Endothelial cell of umbilical vein (primary cell): ENCODE results near the gene CRAT. TPM values are rescaled to one million over a fixed set of nuclear protein-coding genes. Genes with fewer than 3 reads are reported as not detected.

Source experiments
- BruUV-seq: library from RNA; stranded (reverse); fragments of 400-500 nt; replicated peaks from 2 replicates; lab custom pipeline; 2021; lab: Mats Ljungman, UMichigan
- CTCF ChIA-PET: fragments of 300-600, 350-600 bp; sonication (Branson Sonifier 250); formaldehyde crosslinking; loops from one replicate; lab custom pipeline; 2021; ENCODE audit warnings: antibody characterized with exemption, inconsistent platforms; lab: Charles Lee
- POLR2A ChIA-PET: fragments of 300-600, 350-600 bp; sonication (Branson Sonifier 250); formaldehyde crosslinking; loops from one replicate; lab custom pipeline; 2021; ENCODE audit warnings: antibody characterized with exemption, inconsistent platforms; lab: Charles Lee
- DNase-seq: peaks from one replicate; pipeline ENCODE4 v3.0.0-alpha.2; 2011; ENCODE audit warnings: low read depth, low spot score
- FAIRE-seq: peaks from 2 replicates; lab custom pipeline; 2011; peaks lifted over from hg19 to GRCh38; lab: Jason Lieb, UNC
- H2AFZ ChIP-seq: 2 replicates; pipeline ENCODE4 v1.6.0; 2012; ENCODE audit warnings: low read depth, low read length, control low read depth, inconsistent platforms
- H3K27ac ChIP-seq: 2 replicates; pipeline ENCODE4 v1.5.1; 2011; ENCODE audit warnings: low read depth, mild to moderate bottlenecking, control low read depth, low read length, moderate library complexity; ENCODE audit not compliant: insufficient read depth
- H3K27me3 ChIP-seq, 2 experiments: 2 replicates each; pipeline versions ENCODE4 v1.6.0 to v1.6.1; 2011; ENCODE audit warnings: low read length in 2 of 2, mixed read lengths in 1 of 2; ENCODE audit not compliant: control insufficient read depth in 2 of 2, insufficient read depth in 2 of 2
- H3K36me3 ChIP-seq, 2 experiments: 2 replicates in 1 of 2; 3 replicates in 1 of 2; pipeline ENCODE4 v1.5.1; 2011; ENCODE audit warnings: low read length in 2 of 2, mild to moderate bottlenecking in 1 of 2, moderate library complexity in 1 of 2; ENCODE audit not compliant: control insufficient read depth in 2 of 2, insufficient read depth in 2 of 2; ENCODE audit errors: extremely low read depth in 1 of 2
- H3K4me1 ChIP-seq: 3 replicates; pipeline ENCODE4 v1.5.1; 2011; ENCODE audit warnings: mild to moderate bottlenecking, low read length; ENCODE audit not compliant: control insufficient read depth, insufficient read depth; ENCODE audit errors: extremely low read depth
- H3K4me2 ChIP-seq: 2 replicates; pipeline ENCODE4 v1.6.1; 2011; ENCODE audit warnings: low read length, control low read depth, mixed read lengths; ENCODE audit not compliant: insufficient read depth
- H3K4me3 ChIP-seq, 3 experiments: fragments of 200-600 bp in 1 of 3; sonication (generic), shearing (Covaris generic) in 1 of 3; replicated peaks in 1 of 3; 2 replicates each; pipeline ENCODE4 v1.5.1; 2011 to 2016; ENCODE audit warnings: control low read depth in 3 of 3, low read length in 3 of 3, mild to moderate bottlenecking in 2 of 3, inconsistent platforms in 1 of 3, low read depth in 1 of 3, moderate library complexity in 1 of 3; ENCODE audit not compliant: insufficient read depth in 1 of 3
- H3K79me2 ChIP-seq: 2 replicates; pipeline ENCODE4 v1.6.0; 2012; ENCODE audit warnings: low read length, inconsistent platforms; ENCODE audit not compliant: control insufficient read depth, insufficient read depth
- H3K9ac ChIP-seq: replicated peaks from 2 replicates; pipeline ENCODE3; 2011; ENCODE audit warnings: low read length, control low read depth; ENCODE audit not compliant: insufficient read depth; ENCODE audit errors: extremely low read depth
- H3K9me1 ChIP-seq: replicated peaks from 3 replicates; pipeline ENCODE4 v1.6.0; 2011; ENCODE audit warnings: mild to moderate bottlenecking, low read length; ENCODE audit not compliant: control insufficient read depth, insufficient read depth; ENCODE audit errors: extremely low read depth
- H3K9me3 ChIP-seq: replicated peaks from 2 replicates; pipeline ENCODE4 v1.5.1; 2012; ENCODE audit warnings: low read length, inconsistent platforms; ENCODE audit not compliant: control insufficient read depth, insufficient read depth
- H4K20me1 ChIP-seq: replicated peaks from 2 replicates; pipeline ENCODE3; 2011; ENCODE audit warnings: mild to moderate bottlenecking, low read length; ENCODE audit not compliant: control insufficient read depth, insufficient read depth; ENCODE audit errors: extremely low read depth
- CTCF ChIP-seq, 2 donors: IDR thresholded peaks; 1 replicate in 1 of 2; 2 replicates in 1 of 2; pipeline ENCODE4 v1.5.1; 2011; ENCODE audit warnings: low read length in 2 of 2, mild to moderate bottlenecking in 2 of 2, moderate library complexity in 2 of 2, control low read depth in 1 of 2, inconsistent platforms in 1 of 2, low read depth in 1 of 2; ENCODE audit not compliant: insufficient read depth in 1 of 2; ENCODE audit errors: extremely low read depth in 1 of 2
- FOS ChIP-seq: IDR thresholded peaks from 2 replicates; pipeline ENCODE4 v1.6.1; 2011; ENCODE audit warnings: mild to moderate bottlenecking, low read length, moderate library complexity, borderline replicate concordance; ENCODE audit not compliant: insufficient read depth
- JUN ChIP-seq: IDR thresholded peaks from 2 replicates; pipeline ENCODE4 v1.6.1; 2011; ENCODE audit warnings: borderline replicate concordance, low read depth; ENCODE audit not compliant: insufficient read length, insufficient read depth
- MAX ChIP-seq: IDR thresholded peaks from 2 replicates; pipeline ENCODE4 v1.6.1; 2011; ENCODE audit not compliant: insufficient read depth, insufficient read length
- POLR2AphosphoS5 ChIP-seq: IDR thresholded peaks from 2 replicates; pipeline ENCODE4 v1.6.1; 2012; ENCODE audit warnings: low read depth, mild to moderate bottlenecking, control low read depth, low read length, moderate library complexity; ENCODE audit not compliant: insufficient read depth
- dilution Hi-C: fragments of 300-500 bp; cut with MboI; formaldehyde crosslinking; loops from one replicate; pipeline ENCODE4 v1.15.0; 2019; ENCODE audit warnings: low sequenced_read_pairs; ENCODE audit not compliant: extremely low pct_ligation_motif_present
- intact Hi-C: fragments of 100-400 bp; cut with micrococcal nuclease; formaldehyde crosslinking; loops from one replicate; pipeline ENCODE4 v1.10.0; 2022
- polyA plus RNA-seq, 4 experiments: library from polyadenylated mRNA; depleted of rRNA in 3 of 4; stranded (reverse) in 3 of 4; unstranded in 1 of 4; fragments of >200 nt; gene quantifications; 2 replicates each; pipeline versions ENCODE4 v1.2.1 to v1.2.3, GENCODE V29; 2011 to 2012; ENCODE audit warnings: missing spikeins in 1 of 4
- total RNA-seq: library from RNA; stranded (reverse); gene quantifications from 2 replicates; pipeline ENCODE4 v1.2.3, GENCODE V29; 2021

The CRAT gene
- total and polyA plus RNA-seq, 2 donors (not counting 3 experiments of a cell fraction or from before 2014, with no cell fraction given): 34.2 to 55.3 TPM

GRCh38 chr9:129101279-129101678 lies 9.3 kb downstream of the CRAT start:
- dilution Hi-C loops: no loop called here
- no peak for FAIRE-seq
- Histone ChIP-seq H3K27ac (no peak overlapping the region), H3K27me3 (no peaks in the 10 kb centered on the region), H3K4me2 (no peak overlapping the region), H3K4me3 (no peak overlapping the region), H3K9me1 (no peaks in the 10 kb centered on the region), H3K9me3 (no peaks in the 10 kb centered on the region), H4K20me1 (no peaks in the 10 kb centered on the region), H3K4me1 (no peaks in the 10 kb centered on the region), H3K36me3 (no peaks in the 10 kb centered on the region), H2AFZ (no peak overlapping the region), H3K9ac (no peak overlapping the region), H3K79me2 (no peaks in the 10 kb centered on the region)
- no TSS peak for BruUV-seq
- POLR2A ChIA-PET: no interaction called here
- TF ChIP-seq MAX: no peak
- no peak for TF ChIP-seq CTCF (IDR thresholded peaks at IDR 0.05; ENCODE audit: extremely low read depth in 1 of 2, insufficient read depth in 1 of 2, low read depth in 1 of 2, low read length in 2 of 2)
- TF ChIP-seq FOS: no peak
- no peak for TF ChIP-seq JUN
- no peak for TF ChIP-seq POLR2AphosphoS5
- CTCF ChIA-PET: no interaction called here
- DNase-seq: no peak
- intact Hi-C loops: no loop called here
